HEK293 (cell line): ENCODE measurements around the gene SLAMF8.

Experiments used
- CTCF ChIA-PET: fragments of 350-600 bp; formaldehyde crosslinking; extraction: SDS; loops from one replicate; lab custom pipeline; 2021; ENCODE audit warnings: antibody characterized with exemption; lab: Yijun Ruan, JAX
- POLR2A ChIA-PET: fragments of 300-600 bp; formaldehyde crosslinking; extraction: SDS; loops from one replicate; lab custom pipeline; 2020; ENCODE audit warnings: antibody characterized with exemption, inconsistent platforms; lab: Yijun Ruan, JAX
- H3K27ac ChIP-seq: fragments of 200-500 bp; sonication (Bioruptor generic); 2 replicates; pipeline ENCODE4 v1.5.1; 2014; ENCODE audit warnings: low read depth, low read length, control low read depth, inconsistent platforms; ENCODE audit errors: extremely low read depth
- H3K36me3 ChIP-seq, 2 experiments: fragments of 200-500 bp in 1 of 2; sonication (Bioruptor generic) in 1 of 2; 1 replicate in 1 of 2; 2 replicates in 1 of 2; pipeline ENCODE4 v1.5.1; 2014 to 2017; ENCODE audit warnings: inconsistent platforms in 2 of 2, low read length in 2 of 2; ENCODE audit not compliant: control insufficient read depth in 2 of 2, insufficient read depth in 1 of 2
- H3K4me1 ChIP-seq: fragments of 200-500 bp; sonication (Bioruptor generic); 2 replicates; pipeline ENCODE4 v1.5.1; 2014; ENCODE audit warnings: mild to moderate bottlenecking, low read length, inconsistent platforms; ENCODE audit not compliant: control insufficient read depth, insufficient read depth
- H3K4me3 ChIP-seq: 2 replicates; pipeline ENCODE4 v1.5.1; 2011; ENCODE audit warnings: low read depth, mild to moderate bottlenecking, control low read depth, low read length, moderate library complexity
- H3K9me3 ChIP-seq: fragments of 200-500 bp; sonication (Bioruptor generic); 2 replicates; pipeline ENCODE4 v1.5.1; 2014; ENCODE audit warnings: low read depth, low read length, inconsistent platforms; ENCODE audit not compliant: control insufficient read depth, insufficient read depth
- KLF1 ChIP-seq: fragments of 450-650 bp; formaldehyde crosslinking; IDR thresholded peaks from 2 replicates; pipeline ENCODE4 v1.5.1; 2016; ENCODE audit warnings: missing biosample characterization, missing genetic modification characterization
- MEIS1 ChIP-seq: sonication (generic); formaldehyde crosslinking; IDR thresholded peaks from 2 replicates; pipeline ENCODE4 v1.8.1; 2022; ENCODE audit warnings: missing genetic modification reagents, mild to moderate bottlenecking, borderline replicate concordance
- PRDM1 ChIP-seq: fragments of 450-650 bp; formaldehyde crosslinking; IDR thresholded peaks from 2 replicates; pipeline ENCODE4; 2016; ENCODE audit warnings: missing biosample characterization, missing genetic modification characterization
- REPIN1 ChIP-seq: fragments of 450-650 bp; formaldehyde crosslinking; IDR thresholded peaks from 2 replicates; pipeline ENCODE4 v1.5.1; 2017; ENCODE audit warnings: missing biosample characterization, missing genetic modification characterization, low read depth
- SP7 ChIP-seq: fragments of 450-650 bp; formaldehyde crosslinking; IDR thresholded peaks from 2 replicates; pipeline ENCODE4 v1.5.1; 2016; ENCODE audit warnings: missing biosample characterization, missing genetic modification characterization
- YY2 ChIP-seq: fragments of 450-650 bp; formaldehyde crosslinking; IDR thresholded peaks from 2 replicates; pipeline ENCODE4 v1.5.1; 2016; ENCODE audit warnings: missing biosample characterization, missing genetic modification characterization
- ZBTB48 ChIP-seq: fragments of 450-650 bp; formaldehyde crosslinking; IDR thresholded peaks from 2 replicates; pipeline ENCODE4 v1.5.1; 2016; ENCODE audit warnings: missing biosample characterization, missing genetic modification characterization
- ZBTB8A ChIP-seq: fragments of 450-650 bp; formaldehyde crosslinking; IDR thresholded peaks from 2 replicates; pipeline ENCODE4 v1.5.1; 2016; ENCODE audit warnings: missing biosample characterization, missing genetic modification characterization
- ZFHX2 ChIP-seq: fragments of 450-650 bp; formaldehyde crosslinking; conservative IDR thresholded peaks from 2 replicates; pipeline ENCODE4 v1.5.1; 2016; ENCODE audit warnings: missing biosample characterization, missing genetic modification characterization
- ZNF132 ChIP-seq: fragments of 450-650 bp; formaldehyde crosslinking; IDR thresholded peaks from 2 replicates; pipeline ENCODE4 v1.5.1; 2017; ENCODE audit warnings: missing biosample characterization, missing genetic modification characterization, borderline replicate concordance
- ZNF146 ChIP-seq: fragments of 450-650 bp; formaldehyde crosslinking; IDR thresholded peaks from 2 replicates; pipeline ENCODE4 v1.5.1; 2016; ENCODE audit warnings: missing biosample characterization, missing genetic modification characterization
- ZNF157 ChIP-seq: fragments of 450-650 bp; formaldehyde crosslinking; IDR thresholded peaks from 2 replicates; pipeline ENCODE4 v1.5.1; 2016; ENCODE audit warnings: missing biosample characterization, missing genetic modification characterization
- ZNF266 ChIP-seq: fragments of 450-650 bp; formaldehyde crosslinking; IDR thresholded peaks from 2 replicates; pipeline ENCODE4 v1.5.1; 2016; ENCODE audit warnings: missing biosample characterization, missing genetic modification characterization, low read depth
- ZNF426 ChIP-seq: fragments of 450-650 bp; formaldehyde crosslinking; IDR thresholded peaks from 2 replicates; pipeline ENCODE4 v1.5.1; 2017; ENCODE audit warnings: missing biosample characterization, missing genetic modification characterization, mild to moderate bottlenecking, inconsistent platforms, moderate library complexity
- ZNF843 ChIP-seq: fragments of 450-650 bp; formaldehyde crosslinking; IDR thresholded peaks from 2 replicates; pipeline ENCODE4 v1.5.1; 2016; ENCODE audit warnings: missing biosample characterization, missing genetic modification characterization
- TF ChIP-seq, protein P1 (sequence below): fragments of 450-650 bp; formaldehyde crosslinking; IDR thresholded peaks from 2 replicates; pipeline ENCODE4 v1.5.1; 2016; ENCODE audit warnings: missing biosample characterization, missing genetic modification characterization
- TF ChIP-seq, protein P2 (sequence below): fragments of 450-650 bp; formaldehyde crosslinking; IDR thresholded peaks from 2 replicates; pipeline ENCODE4 v1.5.0; 2017; ENCODE audit warnings: missing biosample characterization, missing genetic modification characterization, borderline replicate concordance
- TF ChIP-seq, protein P3 (sequence below): fragments of 450-650 bp; formaldehyde crosslinking; IDR thresholded peaks from 2 replicates; pipeline ENCODE4 v1.5.1; 2017; ENCODE audit warnings: missing biosample characterization, missing genetic modification characterization

SLAMF8 gene

DNA sequence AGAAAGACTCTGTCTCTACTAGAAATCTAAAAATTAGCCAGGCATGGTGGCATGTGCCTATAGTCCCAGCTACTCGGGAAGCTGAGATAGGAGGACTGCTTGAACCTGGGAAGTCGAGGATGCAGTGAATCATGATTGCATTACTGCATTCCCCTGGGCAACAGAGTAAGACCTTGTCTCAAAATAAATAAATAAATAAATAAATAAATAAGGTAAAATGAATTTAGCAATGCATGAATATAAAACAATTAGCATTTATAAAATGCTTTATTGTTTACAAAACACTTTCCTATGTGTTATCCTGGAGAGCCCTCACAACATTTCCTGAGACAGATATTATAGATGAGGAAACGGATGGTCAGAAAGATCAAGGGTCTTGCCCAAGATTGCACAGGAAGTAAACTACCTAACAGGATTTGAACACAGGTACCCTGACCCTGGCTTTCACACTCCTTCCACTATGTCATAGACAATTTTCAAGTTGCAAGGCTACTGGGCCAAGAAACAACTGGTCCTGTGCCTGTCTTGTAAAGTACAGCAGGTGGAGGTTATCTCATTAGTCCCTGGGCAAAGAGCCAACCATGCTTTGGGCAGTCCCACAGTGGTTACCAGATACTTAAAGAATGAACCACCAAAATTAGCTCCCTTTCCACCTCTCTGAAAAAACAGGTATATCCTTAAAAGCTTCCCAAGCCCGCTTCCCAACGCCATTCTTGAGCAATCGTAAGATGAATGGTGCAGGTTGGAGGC lies 51.2 kb downstream of the SLAMF8 start (continued):
- peak; percentile 48 for TF ChIP-seq ZNF426 (tag by site-specific recombination)
- no peak for TF ChIP-seq ZNF843 (tag by site-specific recombination)
- TF ChIP-seq, protein P1, sequence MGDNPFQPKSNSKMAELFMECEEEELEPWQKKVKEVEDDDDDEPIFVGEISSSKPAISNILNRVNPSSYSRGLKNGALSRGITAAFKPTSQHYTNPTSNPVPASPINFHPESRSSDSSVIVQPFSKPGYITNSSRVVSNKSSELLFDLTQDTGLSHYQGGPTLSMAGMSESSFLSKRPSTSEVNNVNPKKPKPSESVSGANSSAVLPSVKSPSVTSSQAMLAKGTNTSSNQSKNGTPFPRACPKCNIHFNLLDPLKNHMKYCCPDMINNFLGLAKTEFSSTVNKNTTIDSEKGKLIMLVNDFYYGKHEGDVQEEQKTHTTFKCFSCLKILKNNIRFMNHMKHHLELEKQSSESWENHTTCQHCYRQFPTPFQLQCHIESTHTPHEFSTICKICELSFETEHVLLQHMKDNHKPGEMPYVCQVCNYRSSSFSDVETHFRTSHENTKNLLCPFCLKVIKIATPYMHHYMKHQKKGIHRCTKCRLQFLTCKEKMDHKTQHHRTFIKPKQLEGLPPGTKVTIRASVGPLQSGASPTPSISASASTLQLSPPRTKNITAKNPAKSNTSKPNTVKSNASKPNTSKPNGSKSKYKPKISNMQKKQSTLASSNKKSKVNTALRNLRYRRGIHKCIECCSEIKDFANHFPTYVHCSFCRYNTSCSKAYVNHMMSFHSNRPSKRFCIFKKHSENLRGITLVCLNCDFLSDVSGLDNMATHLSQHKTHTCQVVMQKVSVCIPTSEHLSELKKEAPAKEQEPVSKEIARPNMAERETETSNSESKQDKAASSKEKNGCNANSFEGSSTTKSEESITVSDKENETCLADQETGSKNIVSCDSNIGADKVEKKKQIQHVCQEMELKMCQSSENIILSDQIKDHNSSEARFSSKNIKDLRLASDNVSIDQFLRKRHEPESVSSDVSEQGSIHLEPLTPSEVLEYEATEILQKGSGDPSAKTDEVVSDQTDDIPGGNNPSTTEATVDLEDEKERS: no peak
- TF ChIP-seq ZBTB48 (tag by site-specific recombination): 0 out of 2 replicates have a peak, but pooled peaks have one; percentile 35
- no peak for TF ChIP-seq ZNF266 (tag by site-specific recombination)
- TF ChIP-seq PRDM1 (tag by site-specific recombination): no peak
- TF ChIP-seq ZBTB8A (tag by site-specific recombination): 0 out of 2 replicates have a peak, but pooled peaks have one; percentile 19
- TF ChIP-seq REPIN1 (tag by site-specific recombination): no peak
- TF ChIP-seq MEIS1: no peak
- TF ChIP-seq KLF1 (tag by site-specific recombination): no peak

DNA sequence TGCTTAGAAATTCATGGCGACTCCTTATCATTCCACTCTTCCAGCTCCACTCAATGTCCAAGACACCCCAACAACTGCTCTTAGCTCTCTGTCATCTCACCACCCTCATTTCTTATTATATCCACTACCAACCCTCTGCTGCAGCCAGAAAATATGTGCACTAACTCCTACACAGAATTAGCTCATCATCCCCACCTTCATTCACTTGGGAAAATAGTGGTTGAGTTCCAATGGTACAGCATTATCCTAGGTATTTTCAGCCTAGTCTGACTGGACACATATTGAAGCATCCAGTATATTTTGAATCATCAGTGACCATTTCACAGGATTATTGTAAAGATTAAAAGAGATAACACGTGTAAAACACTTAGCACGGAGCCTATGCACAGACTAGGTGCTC lies 52.5 kb downstream of the SLAMF8 start:
- Histone ChIP-seq H3K36me3 (no peaks in the 10 kb centered on the region), H3K4me3 (no peak overlapping the region), H3K27ac (no peak overlapping the region), H3K4me1 (peaks cover 11% of the 10 kb centered on the region), H3K9me3 (no peaks in the 10 kb centered on the region)
- TF ChIP-seq ZNF157 (tag by site-specific recombination) (no peak), ZNF132 (no peak), ZFHX2 (tag by site-specific recombination) (peak; percentile 16; the same call in 1 of the 2 replicates), ZNF146 (no peak), YY2 (tag by site-specific recombination) (no peak), SP7 (tag by site-specific recombination) (no peak)
- TF ChIP-seq, protein P2, sequence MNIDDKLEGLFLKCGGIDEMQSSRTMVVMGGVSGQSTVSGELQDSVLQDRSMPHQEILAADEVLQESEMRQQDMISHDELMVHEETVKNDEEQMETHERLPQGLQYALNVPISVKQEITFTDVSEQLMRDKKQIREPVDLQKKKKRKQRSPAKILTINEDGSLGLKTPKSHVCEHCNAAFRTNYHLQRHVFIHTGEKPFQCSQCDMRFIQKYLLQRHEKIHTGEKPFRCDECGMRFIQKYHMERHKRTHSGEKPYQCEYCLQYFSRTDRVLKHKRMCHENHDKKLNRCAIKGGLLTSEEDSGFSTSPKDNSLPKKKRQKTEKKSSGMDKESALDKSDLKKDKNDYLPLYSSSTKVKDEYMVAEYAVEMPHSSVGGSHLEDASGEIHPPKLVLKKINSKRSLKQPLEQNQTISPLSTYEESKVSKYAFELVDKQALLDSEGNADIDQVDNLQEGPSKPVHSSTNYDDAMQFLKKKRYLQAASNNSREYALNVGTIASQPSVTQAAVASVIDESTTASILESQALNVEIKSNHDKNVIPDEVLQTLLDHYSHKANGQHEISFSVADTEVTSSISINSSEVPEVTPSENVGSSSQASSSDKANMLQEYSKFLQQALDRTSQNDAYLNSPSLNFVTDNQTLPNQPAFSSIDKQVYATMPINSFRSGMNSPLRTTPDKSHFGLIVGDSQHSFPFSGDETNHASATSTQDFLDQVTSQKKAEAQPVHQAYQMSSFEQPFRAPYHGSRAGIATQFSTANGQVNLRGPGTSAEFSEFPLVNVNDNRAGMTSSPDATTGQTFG: no peak
- TF ChIP-seq, protein P3, sequence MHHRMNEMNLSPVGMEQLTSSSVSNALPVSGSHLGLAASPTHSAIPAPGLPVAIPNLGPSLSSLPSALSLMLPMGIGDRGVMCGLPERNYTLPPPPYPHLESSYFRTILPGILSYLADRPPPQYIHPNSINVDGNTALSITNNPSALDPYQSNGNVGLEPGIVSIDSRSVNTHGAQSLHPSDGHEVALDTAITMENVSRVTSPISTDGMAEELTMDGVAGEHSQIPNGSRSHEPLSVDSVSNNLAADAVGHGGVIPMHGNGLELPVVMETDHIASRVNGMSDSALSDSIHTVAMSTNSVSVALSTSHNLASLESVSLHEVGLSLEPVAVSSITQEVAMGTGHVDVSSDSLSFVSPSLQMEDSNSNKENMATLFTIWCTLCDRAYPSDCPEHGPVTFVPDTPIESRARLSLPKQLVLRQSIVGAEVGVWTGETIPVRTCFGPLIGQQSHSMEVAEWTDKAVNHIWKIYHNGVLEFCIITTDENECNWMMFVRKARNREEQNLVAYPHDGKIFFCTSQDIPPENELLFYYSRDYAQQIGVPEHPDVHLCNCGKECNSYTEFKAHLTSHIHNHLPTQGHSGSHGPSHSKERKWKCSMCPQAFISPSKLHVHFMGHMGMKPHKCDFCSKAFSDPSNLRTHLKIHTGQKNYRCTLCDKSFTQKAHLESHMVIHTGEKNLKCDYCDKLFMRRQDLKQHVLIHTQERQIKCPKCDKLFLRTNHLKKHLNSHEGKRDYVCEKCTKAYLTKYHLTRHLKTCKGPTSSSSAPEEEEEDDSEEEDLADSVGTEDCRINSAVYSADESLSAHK (tag by site-specific recombination): no peak
- ChIA-PET CTCF (interaction anchor here (1.5 to 4.5 kb wide), 3 partner anchors 12 to 668 kb away, joined by 3 to 21 read pairs (median 12); no protein-coding TSS in a partner anchor), POLR2A (no interaction called here)
